Caco-2 (cell line): Measurements from ENCODE around the gene DPEP3. TPM values are rescaled to one million over a fixed set of nuclear protein-coding genes. Genes with fewer than 3 reads are reported as not detected.

Experiments used
- BruUV-seq: library from RNA; stranded (reverse); fragments of 400-500 nt; replicated peaks from 2 replicates; lab custom pipeline; 2021; lab: Mats Ljungman, UMichigan
- CTCF ChIA-PET: fragments of 300-600 bp; sonication (Branson Sonifier 250); formaldehyde crosslinking; loops from one replicate; lab custom pipeline; 2022; ENCODE audit warnings: antibody characterized with exemption; lab: Charles Lee
- POLR2A ChIA-PET: fragments of 300-600 bp; sonication (Branson Sonifier 250); formaldehyde crosslinking; loops from one replicate; lab custom pipeline; 2022; ENCODE audit warnings: antibody characterized with exemption; lab: Charles Lee
- DNase-seq, 2 experiments: peaks; one replicate each; pipeline versions ENCODE4 v3.0.0 to v3.0.0-alpha.2; 2020 to 2022
- H3K27me3 ChIP-seq: replicated peaks from 2 replicates; pipeline ENCODE4 v1.6.0; 2011; ENCODE audit warnings: low read length; ENCODE audit not compliant: control insufficient read depth, insufficient read depth
- H3K36me3 ChIP-seq: 2 replicates; pipeline ENCODE4 v1.5.1; 2011; ENCODE audit warnings: low read length; ENCODE audit not compliant: control insufficient read depth, insufficient read depth
- H3K4me1 ChIP-seq: fragments of 250-450 bp; sonication (Bioruptor Pico); 2 replicates; pipeline ENCODE4 v1.5.1; 2020; ENCODE audit warnings: mild to moderate bottlenecking
- H3K4me3 ChIP-seq: 2 replicates; pipeline ENCODE4 v1.5.1; 2011; ENCODE audit warnings: low read depth, mild to moderate bottlenecking, control low read depth, low read length
- H3K9me3 ChIP-seq: fragments of 250-450 bp; sonication (Bioruptor Pico); 2 replicates; pipeline ENCODE4 v1.5.1; 2020; ENCODE audit warnings: mild to moderate bottlenecking, moderate library complexity
- H3K27ac Mint-ChIP-seq: one replicate; pipeline ENCODE4 v1.8.0; 2022; ENCODE audit warnings: mixed read lengths; ENCODE audit not compliant: unreplicated experiment
- H3K27me3 Mint-ChIP-seq: one replicate; pipeline ENCODE4 v1.8.0; 2022; ENCODE audit warnings: mixed read lengths; ENCODE audit not compliant: insufficient read depth, unreplicated experiment
- H3K36me3 Mint-ChIP-seq: one replicate; pipeline ENCODE4 v1.8.0; 2022; ENCODE audit warnings: mild to moderate bottlenecking, mixed read lengths; ENCODE audit not compliant: insufficient read depth, unreplicated experiment
- H3K4me1 Mint-ChIP-seq: one replicate; pipeline ENCODE4 v1.8.0; 2022; ENCODE audit warnings: low read depth, mixed read lengths; ENCODE audit not compliant: unreplicated experiment
- H3K4me3 Mint-ChIP-seq: one replicate; pipeline ENCODE4 v1.8.0; 2022; ENCODE audit warnings: mild to moderate bottlenecking, moderate library complexity, mixed read lengths; ENCODE audit not compliant: unreplicated experiment
- H3K9me3 Mint-ChIP-seq: one replicate; pipeline ENCODE4 v1.8.0; 2022; ENCODE audit warnings: mixed read lengths; ENCODE audit not compliant: unreplicated experiment
- CTCF ChIP-seq, 2 experiments: fragments of 200-600 bp in 1 of 2; IDR thresholded peaks; 1 replicate in 1 of 2; 2 replicates in 1 of 2; pipeline versions ENCODE4 v1.5.1 to v1.8.0; 2011 to 2022; ENCODE audit warnings: antibody characterized with exemption in 1 of 2, control low read depth in 1 of 2, inconsistent platforms in 1 of 2, low read depth in 1 of 2, low read length in 1 of 2, mild to moderate bottlenecking in 1 of 2, moderate library complexity in 1 of 2; ENCODE audit not compliant: insufficient read depth in 1 of 2, severe bottlenecking in 1 of 2, unreplicated experiment in 1 of 2
- intact Hi-C: fragments of 100-400 bp; cut with micrococcal nuclease; formaldehyde crosslinking; loops from one replicate; pipeline ENCODE4 v1.10.0; 2022; ENCODE audit not compliant: unreplicated experiment
- total RNA-seq: library from RNA; stranded (reverse); gene quantifications from 2 replicates; pipeline ENCODE4 v1.2.3, GENCODE V29; 2022

DPEP3 gene
- total RNA-seq, 1 experiment from 2014 or later = not detected

- no TSS peak for BruUV-seq
- Histone ChIP-seq H3K9me3 (no peaks in the 10 kb centered on the region), H3K4me1 (peaks cover 7% of the 10 kb centered on the region), H3K36me3 (no peaks in the 10 kb centered on the region), H3K27me3 (no peaks in the 10 kb centered on the region), H3K4me3 (no peak overlapping the region)
- intact Hi-C loops = loop anchor here (1.0 to 2.0 kb wide), 4 partner anchors 47 to 241 kb away; no protein-coding TSS in a partner anchor
- Mint-ChIP-seq H3K27me3 (no peaks in the 10 kb centered on the region), H3K4me3 (peak overlapping the region; percentile 37), H3K27ac (no peak overlapping the region), H3K4me1 (no peaks in the 10 kb centered on the region), H3K36me3 (no peaks in the 10 kb centered on the region), H3K9me3 (no peaks in the 10 kb centered on the region)
- CTCF ChIA-PET = interaction anchor here (0.5 to 1.0 kb wide), 9 partner anchors 11 to 872 kb away, joined by 3 to 12 read pairs (median 3); partner anchors contain the start of genes DDX28 and DUS2
- DNase-seq = peak; percentile 80 to 86
- POLR2A ChIA-PET = interaction anchor here (0.6 kb wide), 2 partner anchors 27 to 58 kb away, joined by 3 to 5 read pairs; no protein-coding TSS in a partner anchor
- TF ChIP-seq CTCF (IDR thresholded peaks at IDR 0.05; ENCODE audit: insufficient read depth in 1 of 2, low read depth in 1 of 2, low read length in 1 of 2, severe bottlenecking in 1 of 2, unreplicated experiment in 1 of 2) = peak; percentile 95
Observed at GRCh38 chr16:67993207-67994039, 13.1 kb upstream of the DPEP3 start.

DNA sequence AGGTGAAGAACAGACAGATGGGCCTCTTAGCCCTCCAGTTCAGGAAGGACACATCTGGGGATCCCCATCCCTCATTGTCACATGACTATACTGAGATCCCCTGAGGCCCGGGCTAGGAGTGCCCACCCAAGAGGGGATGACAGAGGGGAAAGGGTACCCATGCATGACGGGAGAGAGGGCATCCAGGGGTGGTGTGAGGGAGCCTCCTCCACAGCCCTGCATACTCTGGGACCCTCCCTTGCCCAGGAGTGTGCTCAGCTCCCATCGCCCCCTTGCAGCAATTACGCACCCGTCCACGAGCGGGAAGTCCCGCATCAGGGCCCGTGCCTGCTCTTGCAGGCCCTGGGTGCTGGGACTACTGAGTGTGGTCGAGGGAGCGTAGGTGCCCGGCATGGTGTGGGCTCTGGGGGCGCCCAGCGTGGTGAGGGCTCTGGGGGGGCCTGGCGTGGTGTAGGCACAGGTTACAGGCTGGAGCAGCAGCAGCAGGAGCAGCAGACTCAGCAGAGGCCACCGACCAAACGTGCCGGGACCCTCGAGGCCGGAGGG, 12.4 kb upstream of the DPEP3 start:
- Histone ChIP-seq H3K27me3 (no peaks in the 10 kb centered on the region), H3K4me3 (no peak overlapping the region), H3K4me1 (peaks cover 7% of the 10 kb centered on the region), H3K36me3 (no peaks in the 10 kb centered on the region), H3K9me3 (no peaks in the 10 kb centered on the region)
- Mint-ChIP-seq H3K36me3 (no peaks in the 10 kb centered on the region), H3K9me3 (no peaks in the 10 kb centered on the region), H3K4me3 (no peak overlapping the region), H3K27me3 (no peaks in the 10 kb centered on the region), H3K4me1 (no peaks in the 10 kb centered on the region), H3K27ac (no peak overlapping the region)
- no peak for DNase-seq
- ChIA-PET POLR2A (no interaction called here), CTCF (no interaction called here)
- TF ChIP-seq CTCF (IDR thresholded peaks at IDR 0.05; ENCODE audit: insufficient read depth in 1 of 2, low read depth in 1 of 2, low read length in 1 of 2, severe bottlenecking in 1 of 2, unreplicated experiment in 1 of 2) = no peak
- BruUV-seq = no TSS peak
- intact Hi-C loops = loop anchor here (1.0 to 2.0 kb wide), 4 partner anchors 48 to 242 kb away; no protein-coding TSS in a partner anchor

GRCh38 chr16:67990018-67990386, 9.7 kb upstream of the DPEP3 start:
- DNase-seq = no peak
- H3K9me3 Mint-ChIP-seq = no peaks in the 10 kb centered on the region
- BruUV-seq = no TSS peak
- no peak overlapping the region for H3K4me3 Mint-ChIP-seq
- POLR2A ChIA-PET = no interaction called here
- H3K27me3 Mint-ChIP-seq = no peaks in the 10 kb centered on the region
- H3K4me1 Mint-ChIP-seq = peaks cover 1% of the 10 kb centered on the region
- no peak for TF ChIP-seq CTCF (IDR thresholded peaks at IDR 0.05; ENCODE audit: insufficient read depth in 1 of 2, low read depth in 1 of 2, low read length in 1 of 2, severe bottlenecking in 1 of 2, unreplicated experiment in 1 of 2)
- no peak overlapping the region for H3K27ac Mint-ChIP-seq
- intact Hi-C loops = no loop called here
- Histone ChIP-seq H3K36me3 (no peaks in the 10 kb centered on the region), H3K4me3 (no peak overlapping the region), H3K4me1 (peaks cover 7% of the 10 kb centered on the region), H3K9me3 (no peaks in the 10 kb centered on the region), H3K27me3 (no peaks in the 10 kb centered on the region)
- CTCF ChIA-PET = no interaction called here
- no peaks in the 10 kb centered on the region for H3K36me3 Mint-ChIP-seq
